Body of pancreas (tissue), 4 donors: Measurements from ENCODE around the gene VWC2L.

Source experiments
- POLR2A ChIP-seq, 3 donors: fragments of 450-650 bp; IDR thresholded peaks; one replicate each; pipeline ENCODE4 v1.6.1; 2016; ENCODE audit warnings: antibody characterized with exemption in 3 of 3, mild to moderate bottlenecking in 2 of 3
- TF ChIP-seq, protein P1 (sequence below), 7 experiments: fragments of 450-650 bp in 4 of 7; fragments of 200-600 bp in 3 of 7; sonication (generic) in 3 of 7; IDR thresholded peaks; one replicate each; pipeline ENCODE4 v1.5.1; 2016 to 2019; ENCODE audit warnings: antibody characterized with exemption in 7 of 7

GRCh38 chr2:214575465-214575864 lies 164.6 kb downstream of the VWC2L start:
- TF ChIP-seq, protein P1, sequence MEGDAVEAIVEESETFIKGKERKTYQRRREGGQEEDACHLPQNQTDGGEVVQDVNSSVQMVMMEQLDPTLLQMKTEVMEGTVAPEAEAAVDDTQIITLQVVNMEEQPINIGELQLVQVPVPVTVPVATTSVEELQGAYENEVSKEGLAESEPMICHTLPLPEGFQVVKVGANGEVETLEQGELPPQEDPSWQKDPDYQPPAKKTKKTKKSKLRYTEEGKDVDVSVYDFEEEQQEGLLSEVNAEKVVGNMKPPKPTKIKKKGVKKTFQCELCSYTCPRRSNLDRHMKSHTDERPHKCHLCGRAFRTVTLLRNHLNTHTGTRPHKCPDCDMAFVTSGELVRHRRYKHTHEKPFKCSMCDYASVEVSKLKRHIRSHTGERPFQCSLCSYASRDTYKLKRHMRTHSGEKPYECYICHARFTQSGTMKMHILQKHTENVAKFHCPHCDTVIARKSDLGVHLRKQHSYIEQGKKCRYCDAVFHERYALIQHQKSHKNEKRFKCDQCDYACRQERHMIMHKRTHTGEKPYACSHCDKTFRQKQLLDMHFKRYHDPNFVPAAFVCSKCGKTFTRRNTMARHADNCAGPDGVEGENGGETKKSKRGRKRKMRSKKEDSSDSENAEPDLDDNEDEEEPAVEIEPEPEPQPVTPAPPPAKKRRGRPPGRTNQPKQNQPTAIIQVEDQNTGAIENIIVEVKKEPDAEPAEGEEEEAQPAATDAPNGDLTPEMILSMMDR (IDR thresholded peaks at IDR 0.05) = no peak
- no peak for TF ChIP-seq POLR2A (IDR thresholded peaks at IDR 0.05)
